Measurements from ENCODE around the gene TMEM8B. TPM values are rescaled to one million over a fixed set of nuclear protein-coding genes. Genes with fewer than 3 reads are reported as not detected.

Gene TMEM8B
- polyA plus RNA-seq, 1 of the 3 experiments (the other 2 are of a cell fraction) = 5.8 TPM

DNA sequence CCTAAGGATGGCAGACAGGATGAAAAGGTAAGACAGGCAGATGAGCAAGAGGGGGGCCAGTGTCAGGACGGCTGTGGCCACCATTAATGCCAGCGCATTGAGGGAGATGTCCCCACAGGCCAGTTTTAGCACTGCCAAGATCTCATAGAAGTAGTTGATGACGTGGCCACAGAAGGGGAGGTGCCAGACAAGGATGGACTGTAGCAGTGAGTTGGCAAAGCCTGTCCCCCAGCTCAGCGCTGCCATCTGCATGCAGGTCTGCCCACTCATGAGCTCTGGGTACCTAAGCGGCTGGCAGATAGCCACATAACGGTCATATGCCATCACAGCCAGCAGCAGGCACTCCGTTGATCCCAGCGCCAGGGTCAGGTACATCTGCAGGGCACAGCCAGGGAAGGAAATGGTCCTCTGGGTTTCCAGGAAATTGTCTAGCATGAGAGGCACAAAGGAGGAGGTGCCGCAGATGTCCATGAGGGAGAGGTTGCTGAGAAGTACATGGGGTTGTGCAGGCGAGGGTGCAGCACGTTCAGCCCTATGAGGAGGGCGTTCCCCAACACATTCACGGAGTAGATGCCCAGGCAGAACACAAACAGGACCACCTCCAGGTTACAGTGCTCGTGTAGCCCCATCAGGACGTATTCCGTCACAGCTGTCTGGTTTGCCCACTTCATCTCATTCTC, 30.4 kb downstream of the TMEM8B start:
- no peak overlapping the region for H3K4me3 ChIP-seq (ENCODE audit: low read depth in 2 of 2, low read length in 1 of 2)
- H3K36me3 ChIP-seq (replicated peaks in 1 of 2; ENCODE audit: control insufficient read depth in 1 of 2, insufficient read depth in 2 of 2, low read length in 1 of 2) = no peaks in the 10 kb centered on the region
- no peak overlapping the region for H3K4me2 ChIP-seq
- WGBS (ENCODE audit: low lambda C conversion rate) = 54% methylated on average over 15 of the region's 16 CpGs
- H3K27me3 ChIP-seq (ENCODE audit: insufficient read depth) = no peaks in the 10 kb centered on the region; the same call in 1 of the 2 replicates
- H3K79me2 ChIP-seq (ENCODE audit: insufficient read depth) = no peaks in the 10 kb centered on the region
- H3F3A ChIP-seq (replicated peaks; ENCODE audit: insufficient read depth) = no peaks in the 10 kb centered on the region
- H3K9me2 ChIP-seq = no peaks in the 10 kb centered on the region
- ChIA-PET CTCF (interaction anchor here (1.0 to 4.9 kb wide), 7 partner anchors 12 to 70 kb away, joined by 3 to 25 read pairs (median 7); no protein-coding TSS in a partner anchor), POLR2A (no interaction called here)
- H3K27ac ChIP-seq (ENCODE audit: low read depth in 2 of 2, low read length in 1 of 2) = no peak overlapping the region
- H3K9me3 ChIP-seq = no peaks in the 10 kb centered on the region
- peak; percentile 51 for DNase-seq
- H4K20me1 ChIP-seq (ENCODE audit: insufficient read depth) = no peaks in the 10 kb centered on the region
- H3K4me1 ChIP-seq (ENCODE audit: control insufficient read depth in 1 of 2, insufficient read depth in 2 of 2, low read depth in 1 of 2, low read length in 1 of 2) = peaks cover 0 to 9% of the 10 kb centered on the region in 2 experiments; a peak in 1 of 4 replicates
- no peak overlapping the region for H3K9ac ChIP-seq
- no peak for TF ChIP-seq TAF1 (IDR thresholded peaks at IDR 0.05; ENCODE audit: borderline replicate concordance, low read depth, low read length)
- no peak for TF ChIP-seq GATA2 (CRISPR knock-in tag; IDR thresholded peaks at IDR 0.05)
- TF ChIP-seq, protein P1, sequence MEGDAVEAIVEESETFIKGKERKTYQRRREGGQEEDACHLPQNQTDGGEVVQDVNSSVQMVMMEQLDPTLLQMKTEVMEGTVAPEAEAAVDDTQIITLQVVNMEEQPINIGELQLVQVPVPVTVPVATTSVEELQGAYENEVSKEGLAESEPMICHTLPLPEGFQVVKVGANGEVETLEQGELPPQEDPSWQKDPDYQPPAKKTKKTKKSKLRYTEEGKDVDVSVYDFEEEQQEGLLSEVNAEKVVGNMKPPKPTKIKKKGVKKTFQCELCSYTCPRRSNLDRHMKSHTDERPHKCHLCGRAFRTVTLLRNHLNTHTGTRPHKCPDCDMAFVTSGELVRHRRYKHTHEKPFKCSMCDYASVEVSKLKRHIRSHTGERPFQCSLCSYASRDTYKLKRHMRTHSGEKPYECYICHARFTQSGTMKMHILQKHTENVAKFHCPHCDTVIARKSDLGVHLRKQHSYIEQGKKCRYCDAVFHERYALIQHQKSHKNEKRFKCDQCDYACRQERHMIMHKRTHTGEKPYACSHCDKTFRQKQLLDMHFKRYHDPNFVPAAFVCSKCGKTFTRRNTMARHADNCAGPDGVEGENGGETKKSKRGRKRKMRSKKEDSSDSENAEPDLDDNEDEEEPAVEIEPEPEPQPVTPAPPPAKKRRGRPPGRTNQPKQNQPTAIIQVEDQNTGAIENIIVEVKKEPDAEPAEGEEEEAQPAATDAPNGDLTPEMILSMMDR (IDR thresholded peaks at IDR 0.05) = no peak
- TF ChIP-seq, protein P2, sequence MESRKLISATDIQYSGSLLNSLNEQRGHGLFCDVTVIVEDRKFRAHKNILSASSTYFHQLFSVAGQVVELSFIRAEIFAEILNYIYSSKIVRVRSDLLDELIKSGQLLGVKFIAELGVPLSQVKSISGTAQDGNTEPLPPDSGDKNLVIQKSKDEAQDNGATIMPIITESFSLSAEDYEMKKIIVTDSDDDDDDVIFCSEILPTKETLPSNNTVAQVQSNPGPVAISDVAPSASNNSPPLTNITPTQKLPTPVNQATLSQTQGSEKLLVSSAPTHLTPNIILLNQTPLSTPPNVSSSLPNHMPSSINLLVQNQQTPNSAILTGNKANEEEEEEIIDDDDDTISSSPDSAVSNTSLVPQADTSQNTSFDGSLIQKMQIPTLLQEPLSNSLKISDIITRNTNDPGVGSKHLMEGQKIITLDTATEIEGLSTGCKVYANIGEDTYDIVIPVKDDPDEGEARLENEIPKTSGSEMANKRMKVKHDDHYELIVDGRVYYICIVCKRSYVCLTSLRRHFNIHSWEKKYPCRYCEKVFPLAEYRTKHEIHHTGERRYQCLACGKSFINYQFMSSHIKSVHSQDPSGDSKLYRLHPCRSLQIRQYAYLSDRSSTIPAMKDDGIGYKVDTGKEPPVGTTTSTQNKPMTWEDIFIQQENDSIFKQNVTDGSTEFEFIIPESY (IDR thresholded peaks at IDR 0.05; ENCODE audit: borderline replicate concordance, low read depth) = no peak
- TF ChIP-seq NFIC (IDR thresholded peaks at IDR 0.05; ENCODE audit: borderline replicate concordance) = no peak
- TF ChIP-seq, protein P3, sequence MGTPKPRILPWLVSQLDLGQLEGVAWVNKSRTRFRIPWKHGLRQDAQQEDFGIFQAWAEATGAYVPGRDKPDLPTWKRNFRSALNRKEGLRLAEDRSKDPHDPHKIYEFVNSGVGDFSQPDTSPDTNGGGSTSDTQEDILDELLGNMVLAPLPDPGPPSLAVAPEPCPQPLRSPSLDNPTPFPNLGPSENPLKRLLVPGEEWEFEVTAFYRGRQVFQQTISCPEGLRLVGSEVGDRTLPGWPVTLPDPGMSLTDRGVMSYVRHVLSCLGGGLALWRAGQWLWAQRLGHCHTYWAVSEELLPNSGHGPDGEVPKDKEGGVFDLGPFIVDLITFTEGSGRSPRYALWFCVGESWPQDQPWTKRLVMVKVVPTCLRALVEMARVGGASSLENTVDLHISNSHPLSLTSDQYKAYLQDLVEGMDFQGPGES (IDR thresholded peaks at IDR 0.05; ENCODE audit: low read depth, low read length) = no peak
- TF ChIP-seq, protein P4, sequence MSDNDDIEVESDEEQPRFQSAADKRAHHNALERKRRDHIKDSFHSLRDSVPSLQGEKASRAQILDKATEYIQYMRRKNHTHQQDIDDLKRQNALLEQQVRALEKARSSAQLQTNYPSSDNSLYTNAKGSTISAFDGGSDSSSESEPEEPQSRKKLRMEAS (IDR thresholded peaks at IDR 0.05; ENCODE audit: low read depth) = no peak
- TF ChIP-seq, protein P5, sequence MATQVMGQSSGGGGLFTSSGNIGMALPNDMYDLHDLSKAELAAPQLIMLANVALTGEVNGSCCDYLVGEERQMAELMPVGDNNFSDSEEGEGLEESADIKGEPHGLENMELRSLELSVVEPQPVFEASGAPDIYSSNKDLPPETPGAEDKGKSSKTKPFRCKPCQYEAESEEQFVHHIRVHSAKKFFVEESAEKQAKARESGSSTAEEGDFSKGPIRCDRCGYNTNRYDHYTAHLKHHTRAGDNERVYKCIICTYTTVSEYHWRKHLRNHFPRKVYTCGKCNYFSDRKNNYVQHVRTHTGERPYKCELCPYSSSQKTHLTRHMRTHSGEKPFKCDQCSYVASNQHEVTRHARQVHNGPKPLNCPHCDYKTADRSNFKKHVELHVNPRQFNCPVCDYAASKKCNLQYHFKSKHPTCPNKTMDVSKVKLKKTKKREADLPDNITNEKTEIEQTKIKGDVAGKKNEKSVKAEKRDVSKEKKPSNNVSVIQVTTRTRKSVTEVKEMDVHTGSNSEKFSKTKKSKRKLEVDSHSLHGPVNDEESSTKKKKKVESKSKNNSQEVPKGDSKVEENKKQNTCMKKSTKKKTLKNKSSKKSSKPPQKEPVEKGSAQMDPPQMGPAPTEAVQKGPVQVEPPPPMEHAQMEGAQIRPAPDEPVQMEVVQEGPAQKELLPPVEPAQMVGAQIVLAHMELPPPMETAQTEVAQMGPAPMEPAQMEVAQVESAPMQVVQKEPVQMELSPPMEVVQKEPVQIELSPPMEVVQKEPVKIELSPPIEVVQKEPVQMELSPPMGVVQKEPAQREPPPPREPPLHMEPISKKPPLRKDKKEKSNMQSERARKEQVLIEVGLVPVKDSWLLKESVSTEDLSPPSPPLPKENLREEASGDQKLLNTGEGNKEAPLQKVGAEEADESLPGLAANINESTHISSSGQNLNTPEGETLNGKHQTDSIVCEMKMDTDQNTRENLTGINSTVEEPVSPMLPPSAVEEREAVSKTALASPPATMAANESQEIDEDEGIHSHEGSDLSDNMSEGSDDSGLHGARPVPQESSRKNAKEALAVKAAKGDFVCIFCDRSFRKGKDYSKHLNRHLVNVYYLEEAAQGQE (IDR thresholded peaks at IDR 0.05; ENCODE audit: low read depth, low read length) = no peak
- no peak for TF ChIP-seq NRF1 (IDR thresholded peaks at IDR 0.05; ENCODE audit: low read depth, low read length)
- TF ChIP-seq TEAD4 (IDR thresholded peaks at IDR 0.05; ENCODE audit: borderline replicate concordance, insufficient read depth) = no peak
- no peak for TF ChIP-seq GABPA (IDR thresholded peaks at IDR 0.05; ENCODE audit: low read depth)
- TF ChIP-seq YY1 (IDR thresholded peaks at IDR 0.05; ENCODE audit: low read depth) = no peak
- no peak for TF ChIP-seq SIN3A (IDR thresholded peaks at IDR 0.05; ENCODE audit: borderline replicate concordance, low read depth, low read length)
- TF ChIP-seq, protein P6, sequence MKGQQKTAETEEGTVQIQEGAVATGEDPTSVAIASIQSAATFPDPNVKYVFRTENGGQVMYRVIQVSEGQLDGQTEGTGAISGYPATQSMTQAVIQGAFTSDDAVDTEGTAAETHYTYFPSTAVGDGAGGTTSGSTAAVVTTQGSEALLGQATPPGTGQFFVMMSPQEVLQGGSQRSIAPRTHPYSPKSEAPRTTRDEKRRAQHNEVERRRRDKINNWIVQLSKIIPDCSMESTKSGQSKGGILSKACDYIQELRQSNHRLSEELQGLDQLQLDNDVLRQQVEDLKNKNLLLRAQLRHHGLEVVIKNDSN (IDR thresholded peaks at IDR 0.05; ENCODE audit: borderline replicate concordance, low read depth) = no peak
- TF ChIP-seq, protein P7, sequence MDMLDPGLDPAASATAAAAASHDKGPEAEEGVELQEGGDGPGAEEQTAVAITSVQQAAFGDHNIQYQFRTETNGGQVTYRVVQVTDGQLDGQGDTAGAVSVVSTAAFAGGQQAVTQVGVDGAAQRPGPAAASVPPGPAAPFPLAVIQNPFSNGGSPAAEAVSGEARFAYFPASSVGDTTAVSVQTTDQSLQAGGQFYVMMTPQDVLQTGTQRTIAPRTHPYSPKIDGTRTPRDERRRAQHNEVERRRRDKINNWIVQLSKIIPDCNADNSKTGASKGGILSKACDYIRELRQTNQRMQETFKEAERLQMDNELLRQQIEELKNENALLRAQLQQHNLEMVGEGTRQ (IDR thresholded peaks at IDR 0.05; ENCODE audit: borderline replicate concordance, low read depth, low read length) = no peak
- TF ChIP-seq JUND (IDR thresholded peaks at IDR 0.05) = no peak
- TF ChIP-seq RAD21 (IDR thresholded peaks at IDR 0.05; ENCODE audit: low read length) = no peak
- TF ChIP-seq FOSL2 (IDR thresholded peaks at IDR 0.05; ENCODE audit: borderline replicate concordance, low read depth) = no peak
- TF ChIP-seq CHD2 (IDR thresholded peaks at IDR 0.05; ENCODE audit: low read length, partially characterized antibody) = no peak
- no peak for TF ChIP-seq TCF12 (IDR thresholded peaks at IDR 0.05)
- no peak overlapping the region for H2AFZ ChIP-seq (ENCODE audit: low read depth)

Measured in SK-N-SH (cell line).